ENCODE data around the gene C10orf71.

- no peak for TF ChIP-seq CTCF (IDR thresholded peaks at IDR 0.05; ENCODE audit: low read depth, low read length, poor library complexity, severe bottlenecking)
- TF ChIP-seq EZH2phosphoT487 (IDR thresholded peaks at IDR 0.05; ENCODE audit: borderline replicate concordance, low read length): no peak
Measured at GRCh38 chr10:49363309-49364031, 64.5 kb downstream of the C10orf71 start.

All from DOHH2 (cell line).